ENCODE results near the gene ERBB3. TPM values are rescaled to one million over a fixed set of nuclear protein-coding genes. Genes with fewer than 3 reads are reported as not detected.

ERBB3 gene
- total RNA-seq, result 10 to 100 TPM; 13.9 to 25.0 (median 19.0) TPM

- DNase-seq (ENCODE audit: extremely low spot score), result no peak
- H3K4me1 ChIP-seq, result peaks cover 7 to 23% (median 20%) of the 10 kb centered on the region in 4 donors
- under 1% methylated on average over 21 of the region's 59 CpGs for WGBS
- peaks cover 0 to 32% (median 12%) of the 10 kb centered on the region in 4 donors for H3K27me3 ChIP-seq
- no peaks in the 10 kb centered on the region for H3K36me3 ChIP-seq
- H3K9me3 ChIP-seq, result no peaks in the 10 kb centered on the region
- TF ChIP-seq POLR2AphosphoS5 (IDR thresholded peaks at IDR 0.05) (peak; percentile 9 to 67), POLR2A (IDR thresholded peaks at IDR 0.05; ENCODE audit: low read depth) (no peak), CTCF (IDR thresholded peaks at IDR 0.05) (peak in 1 of 3 experiments; percentile 10)
- intact Hi-C loops (cut with DNase I), result loop anchor here (2.0 kb wide), 1 partner anchor 23 kb away; no protein-coding TSS in a partner anchor
- peak within 1 kb of the TSS; percentile 59 to 66 (median 60) for H3K4me3 ChIP-seq
- H3K27ac ChIP-seq (replicated peaks in 1 of 4), result peak within 1 kb of the TSS; percentile 68 to 78 (median 74)
These were observed at the start of gene ERBB3 for GRCh38 chr12:56079723-56080555. Gene ERBB3 (plus strand): TSS chr12:56080165. CDS start chr12:56080301, 136 bp downstream.

GRCh38 chr12:56031987-56032386 lies 48.0 kb upstream of the ERBB3 start:
- Histone ChIP-seq H3K36me3 (peaks cover 25 to 95% (median 64%) of the 10 kb centered on the region in 4 donors), H3K4me1 (peaks cover 0 to 7% (median 0%) of the 10 kb centered on the region in 4 donors), H3K9me3 (no peaks in the 10 kb centered on the region), H3K27ac (replicated peaks in 1 of 4) (no peak overlapping the region), H3K27me3 (no peaks in the 10 kb centered on the region), H3K4me3 (no peak overlapping the region)
- intact Hi-C loops (cut with DNase I), result loop anchor here (10.0 kb wide), 1 partner anchor 287 kb away; the partner anchor contains the start of gene GDF11
- TF ChIP-seq EP300 (IDR thresholded peaks at IDR 0.05), result no peak
- TF ChIP-seq POLR2AphosphoS5 (IDR thresholded peaks at IDR 0.05), result no peak
- TF ChIP-seq CTCF (IDR thresholded peaks at IDR 0.05), result no peak
- no peak for TF ChIP-seq POLR2A (IDR thresholded peaks at IDR 0.05; ENCODE audit: low read depth)
- 100% methylated on average over 1 of the region's 1 CpG for WGBS
- DNase-seq (ENCODE audit: extremely low spot score), result no peak

GRCh38 chr12:56034586-56035332 lies 45.2 kb upstream of the ERBB3 start:
- Histone ChIP-seq H3K4me3 (no peak overlapping the region), H3K27me3 (no peaks in the 10 kb centered on the region), H3K27ac (replicated peaks in 1 of 4) (no peak overlapping the region), H3K4me1 (no peaks in the 10 kb centered on the region), H3K9me3 (no peaks in the 10 kb centered on the region), H3K36me3 (peaks cover 25 to 83% (median 50%) of the 10 kb centered on the region in 4 donors)
- 76% methylated on average over 17 of the region's 21 CpGs for WGBS
- no peak for DNase-seq (ENCODE audit: extremely low spot score)
- no peak for TF ChIP-seq EP300 (IDR thresholded peaks at IDR 0.05)
- no peak for TF ChIP-seq POLR2A (IDR thresholded peaks at IDR 0.05; ENCODE audit: low read depth)
- TF ChIP-seq POLR2AphosphoS5 (IDR thresholded peaks at IDR 0.05), result no peak
- no peak for TF ChIP-seq CTCF (IDR thresholded peaks at IDR 0.05)
- intact Hi-C loops (cut with DNase I), result loop anchor here (10.0 kb wide), 1 partner anchor 290 kb away; the partner anchor contains the start of gene GDF11

GRCh38 chr12:56037161-56037560 lies 42.8 kb upstream of the ERBB3 start:
- intact Hi-C loops (cut with DNase I), result loop anchor here (10.0 kb wide), 1 partner anchor 292 kb away; the partner anchor contains the start of gene GDF11
- Histone ChIP-seq H3K4me1 (peaks cover 6 to 9% (median 7%) of the 10 kb centered on the region in 4 donors), H3K27ac (replicated peaks in 1 of 4) (no peak overlapping the region), H3K9me3 (no peaks in the 10 kb centered on the region), H3K4me3 (no peak overlapping the region), H3K27me3 (no peaks in the 10 kb centered on the region), H3K36me3 (peaks cover 25 to 62% (median 46%) of the 10 kb centered on the region in 4 donors)
- DNase-seq (ENCODE audit: extremely low spot score), result no peak
- TF ChIP-seq EP300 (IDR thresholded peaks at IDR 0.05) (no peak), POLR2AphosphoS5 (IDR thresholded peaks at IDR 0.05) (no peak)
- 68% methylated on average over 2 of the region's 2 CpGs for WGBS
